ENCODE measurements around the gene KCTD19.

Gene KCTD19

DNA sequence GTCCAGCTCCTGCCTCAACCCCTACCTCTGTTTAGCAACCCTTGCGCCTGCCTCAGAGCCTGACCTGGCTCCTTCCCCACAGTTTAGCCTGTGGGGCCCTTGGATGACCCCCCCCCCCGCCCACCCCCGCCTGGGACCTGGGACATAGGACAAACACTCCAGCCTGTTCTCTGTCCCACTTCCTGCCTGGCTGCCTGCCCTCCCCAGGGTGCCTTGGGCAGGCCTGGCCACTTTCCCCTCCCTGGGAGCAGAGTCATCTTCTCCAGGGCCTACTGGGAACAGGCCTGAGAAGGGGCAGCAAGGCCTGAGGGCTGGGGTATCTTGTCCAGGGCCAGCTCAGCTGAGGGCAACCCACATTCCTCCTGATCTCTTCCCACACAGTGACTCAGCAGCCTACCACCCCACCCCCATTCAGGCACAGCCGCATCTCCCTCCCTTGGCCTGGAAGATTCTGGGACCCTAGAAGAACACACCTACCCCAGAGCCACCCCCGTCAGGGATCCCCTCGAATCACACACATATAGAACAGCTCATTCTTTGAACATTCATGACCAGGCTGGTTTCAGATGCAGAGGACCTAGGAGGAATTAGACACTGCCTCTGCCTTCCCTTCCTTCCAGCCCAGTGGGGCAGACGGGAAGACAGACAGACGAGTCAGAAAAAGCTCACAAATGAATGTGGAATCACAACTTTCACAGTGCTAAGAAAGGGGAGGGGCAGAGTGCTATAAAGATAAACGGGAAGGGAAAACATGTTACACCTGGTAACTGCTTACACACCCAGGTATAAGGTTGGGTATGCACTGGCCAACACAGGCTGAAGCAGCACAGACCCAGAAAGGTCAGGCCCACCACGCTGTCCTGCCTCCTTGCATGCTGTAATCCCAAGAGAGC, 85.3 kb downstream of the KCTD19 start:
- no peak for DNase-seq

DNA sequence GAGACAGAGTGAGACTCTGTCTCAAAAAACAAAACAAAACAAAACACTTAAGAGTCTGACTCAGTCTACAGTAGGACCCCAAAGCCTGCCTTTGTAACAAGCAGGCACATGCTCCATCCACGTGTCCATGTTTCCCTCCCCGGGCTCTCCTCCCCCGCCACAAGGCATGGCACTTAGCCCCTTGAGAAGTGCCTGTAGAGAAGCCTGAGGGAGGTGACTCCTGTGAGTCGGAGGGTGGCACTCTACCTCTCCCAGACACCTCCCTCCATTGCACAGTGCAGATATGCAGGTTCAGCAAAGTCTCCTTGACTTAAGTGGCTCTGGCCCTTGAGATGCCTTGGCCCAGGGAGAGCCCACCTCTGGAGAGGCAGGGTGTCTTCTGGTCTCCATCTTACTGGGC, 86.0 kb downstream of the KCTD19 start:
- no peak for DNase-seq
